ENCODE measurements around the gene SRR.
A peak's percentile ranks its signal among the peaks of the same experiment; 100 is the strongest.

The SRR gene

DNA sequence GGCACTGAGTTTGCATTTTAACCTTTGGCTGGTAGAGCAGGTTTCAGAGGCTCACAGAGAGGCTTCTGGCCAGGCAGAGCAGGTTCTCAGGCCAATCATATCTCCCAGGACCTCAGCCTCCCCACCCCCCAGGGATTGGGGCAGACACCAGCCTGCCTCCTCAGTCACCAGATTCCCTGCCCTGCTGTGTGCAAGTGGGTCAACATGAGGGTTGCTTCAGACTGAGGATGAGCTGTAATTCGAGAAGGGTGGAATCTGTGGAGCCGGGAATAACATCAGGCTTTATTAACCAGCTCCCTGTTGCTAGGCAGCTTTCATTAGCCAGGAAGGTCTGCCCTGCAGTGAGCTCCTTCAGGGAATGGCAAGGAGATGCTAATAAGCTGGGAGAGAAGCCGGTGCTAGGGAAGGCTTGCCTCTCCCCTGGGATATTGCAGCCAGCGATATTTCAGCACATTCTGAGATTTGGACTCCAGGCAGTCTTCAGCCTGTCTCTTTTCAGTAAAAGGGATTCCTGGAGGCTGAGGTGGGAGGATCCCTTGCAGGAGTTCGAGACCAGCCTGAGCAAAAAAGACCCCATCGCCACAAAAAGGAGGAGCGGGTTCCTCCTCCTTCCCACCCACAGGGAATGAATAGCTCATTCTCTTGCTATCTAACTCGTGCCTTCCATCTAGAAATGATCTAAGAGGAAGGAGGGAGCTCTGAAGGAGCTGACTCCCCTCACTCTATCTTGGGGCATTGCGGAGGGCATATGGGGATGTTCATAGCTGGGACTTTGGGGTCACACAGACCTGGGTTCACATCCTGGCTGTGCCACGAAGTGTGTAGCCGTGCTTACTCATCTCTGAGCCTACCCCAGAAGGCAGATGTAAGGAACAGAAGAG is 44.3 kb downstream of the SRR start:
- DNase-seq: peak; percentile 76

DNA sequence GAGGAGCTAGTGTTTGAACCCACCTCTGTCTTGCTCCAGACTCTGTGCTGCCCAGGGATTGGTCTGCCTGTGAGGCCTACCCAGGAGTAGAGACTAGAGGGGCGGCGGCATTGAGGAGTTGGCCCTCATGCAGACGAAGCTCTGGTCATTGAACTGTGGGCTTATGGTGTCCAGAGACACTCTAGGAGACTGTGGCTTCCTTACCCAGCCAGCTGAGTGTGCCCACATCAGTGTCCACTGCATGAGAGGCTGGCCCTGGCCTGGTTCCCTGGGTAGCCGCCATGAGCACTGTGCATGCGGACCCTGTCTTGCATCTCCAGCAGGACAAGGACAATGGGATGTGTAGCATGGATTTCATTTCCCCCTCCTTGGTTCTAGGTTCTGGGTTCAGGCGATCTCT is 47.5 kb downstream of the SRR start:
- no peak for DNase-seq

DNA sequence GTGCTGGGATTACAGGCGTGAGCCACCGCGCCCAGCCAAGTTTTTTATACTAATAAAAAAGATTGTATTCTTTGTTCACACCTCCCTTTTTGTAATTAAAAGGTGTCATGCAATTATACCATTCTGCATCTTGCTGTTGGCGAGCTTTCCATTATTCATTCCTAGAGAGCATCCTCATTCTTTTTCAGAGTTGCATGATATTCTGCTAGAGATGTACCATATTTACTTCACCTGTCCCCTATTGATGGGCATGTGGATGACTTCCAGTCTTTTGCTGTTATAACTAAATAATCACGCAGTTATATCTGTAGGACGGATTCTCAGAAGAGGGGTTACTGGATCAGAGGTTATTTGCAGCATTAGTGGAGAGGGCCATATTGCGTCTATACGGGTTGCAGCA is 50.6 kb downstream of the SRR start:
- no peak for DNase-seq

DNA sequence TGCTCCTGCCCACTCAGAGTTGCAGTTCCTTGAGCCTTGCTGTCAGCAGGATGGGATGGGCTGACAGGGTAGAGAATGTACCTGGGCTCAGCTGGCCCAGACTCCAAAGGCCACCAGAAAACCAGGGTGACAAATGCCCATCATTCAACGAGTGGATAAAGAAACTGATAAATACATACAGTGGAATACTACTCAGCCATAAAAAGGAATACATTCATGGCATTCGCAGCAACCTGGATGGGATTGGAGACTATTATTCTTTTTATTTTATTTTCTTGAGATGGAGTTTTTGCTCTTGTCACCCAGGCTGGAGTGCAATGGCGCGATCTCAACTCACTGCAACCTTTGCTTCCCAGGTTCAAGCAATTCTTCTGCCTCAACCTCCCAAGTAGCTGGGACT is 53.5 kb downstream of the SRR start:
- no peak for DNase-seq

DNA sequence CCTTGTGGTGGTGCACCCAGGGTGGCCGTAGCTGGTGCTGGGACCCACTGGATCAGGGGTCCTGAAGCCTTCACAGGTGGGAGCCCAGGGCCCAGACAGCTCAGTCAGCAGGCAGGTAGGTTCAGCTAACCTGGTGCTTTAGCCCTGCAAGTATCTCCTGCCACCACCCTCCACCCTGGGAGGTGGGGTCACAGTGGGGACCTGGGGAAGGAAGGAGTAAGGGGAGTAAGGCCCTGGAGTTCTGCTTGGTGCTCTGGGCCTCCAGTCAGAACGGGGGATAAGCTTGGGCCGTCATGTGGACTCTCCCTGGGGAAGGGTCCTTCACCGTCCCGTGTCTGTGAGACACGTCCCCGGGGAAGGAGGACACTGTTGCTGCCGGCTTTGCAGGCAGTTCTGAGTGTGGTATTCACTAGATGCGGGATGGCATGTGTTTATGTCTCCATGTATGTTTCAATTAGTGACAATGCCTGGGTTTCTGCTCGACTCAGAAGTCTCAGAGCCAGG is 54.2 kb downstream of the SRR start:
- DNase-seq: no peak

DNA sequence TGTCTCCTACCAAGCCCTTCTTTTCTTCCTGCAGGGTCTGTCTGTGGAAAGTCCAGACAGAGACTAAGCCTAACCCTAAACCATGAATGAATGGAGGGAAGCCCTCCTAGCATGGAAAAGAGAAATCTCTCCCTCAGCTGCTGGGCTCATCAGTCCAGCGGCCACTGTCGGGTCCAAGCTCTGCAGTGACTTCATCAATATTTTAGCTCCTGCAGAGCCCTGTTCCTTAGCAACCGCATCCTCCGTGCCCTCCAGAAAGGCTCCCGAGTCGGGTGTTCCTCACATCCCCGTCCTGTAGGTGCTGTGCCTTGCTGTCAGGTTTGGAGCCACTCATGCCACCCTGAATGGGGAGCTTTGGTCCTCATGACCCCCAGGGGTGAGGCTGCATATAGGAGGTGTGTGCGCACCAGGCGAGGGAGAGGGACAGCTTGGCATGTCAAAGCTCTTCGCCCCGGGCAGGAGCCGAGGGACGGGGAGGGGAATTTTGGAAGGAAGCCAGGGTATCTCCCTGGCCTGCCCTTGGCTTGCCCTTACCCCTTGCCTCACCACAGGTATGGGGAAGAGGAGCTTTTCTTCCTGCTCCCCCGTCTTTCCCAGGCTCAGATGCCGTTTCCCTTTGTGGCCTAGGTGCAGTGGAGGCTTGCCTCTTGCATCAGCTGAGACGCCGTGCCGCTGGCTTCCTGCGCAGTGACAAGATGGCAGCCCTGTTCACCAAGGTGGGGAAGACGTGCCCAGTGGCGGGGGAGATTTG is 57.4 kb downstream of the SRR start:
- DNase-seq: peak; percentile 54

DNA sequence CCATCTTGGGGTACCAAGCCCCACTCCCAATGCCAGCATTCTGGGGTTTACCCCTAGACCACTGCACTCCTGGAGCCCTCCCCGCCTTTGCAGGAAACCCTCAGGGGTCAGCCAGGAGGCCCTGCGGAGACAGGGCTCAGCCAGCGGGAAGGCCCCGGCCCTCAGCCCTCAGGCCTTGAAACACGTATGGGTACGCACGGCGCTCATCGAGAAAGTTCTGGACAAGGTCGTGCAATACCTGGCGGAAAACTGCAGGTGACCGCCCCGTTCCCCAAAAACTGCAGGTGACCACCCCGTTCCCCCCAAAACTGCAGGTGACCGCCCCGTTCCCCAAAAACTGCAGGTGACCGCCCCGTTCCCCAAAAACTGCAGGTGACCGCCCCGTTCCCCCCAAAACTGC is 58.3 kb downstream of the SRR start:
- DNase-seq: no peak

DNA sequence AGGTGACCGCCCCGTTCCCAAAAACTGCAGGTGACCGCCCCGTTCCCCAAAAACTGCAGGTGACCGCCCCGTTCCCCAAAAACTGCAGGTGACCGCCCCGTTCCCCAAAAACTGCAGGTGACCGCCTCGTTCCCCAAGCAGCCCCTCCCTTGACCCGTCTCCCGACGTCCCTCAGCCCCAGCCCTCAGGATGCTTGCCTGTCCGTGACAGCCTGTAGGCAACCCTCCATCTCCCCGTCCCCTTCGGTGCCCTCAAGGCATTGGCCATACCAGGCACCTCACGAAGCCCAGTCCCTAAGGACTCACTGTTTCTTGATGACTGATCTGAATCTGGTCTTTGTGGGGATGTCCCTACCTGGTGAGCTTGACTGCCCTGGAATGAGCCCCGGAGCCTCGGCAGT is 58.7 kb downstream of the SRR start:
- DNase-seq: no peak

DNA sequence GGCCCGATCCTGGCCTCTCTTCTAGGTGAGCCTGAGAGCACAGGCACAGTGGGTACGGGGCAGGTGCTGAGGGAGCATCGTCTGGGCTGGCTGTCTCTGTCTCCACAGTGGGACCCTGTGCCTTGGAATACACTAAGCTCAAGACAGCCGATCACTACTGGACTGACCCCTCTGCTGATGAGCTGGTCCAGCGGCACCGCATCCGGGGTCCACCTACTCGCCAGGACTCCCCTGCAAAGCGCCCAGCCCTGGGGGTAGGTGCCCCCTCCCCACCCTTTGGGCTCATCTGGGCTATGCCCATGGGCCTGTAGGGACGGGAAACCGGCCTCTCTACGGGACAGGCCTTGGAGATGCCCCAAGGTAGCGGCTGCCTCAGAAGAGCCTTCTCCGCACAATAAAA is 59.1 kb downstream of the SRR start:
- no peak for DNase-seq

DNA sequence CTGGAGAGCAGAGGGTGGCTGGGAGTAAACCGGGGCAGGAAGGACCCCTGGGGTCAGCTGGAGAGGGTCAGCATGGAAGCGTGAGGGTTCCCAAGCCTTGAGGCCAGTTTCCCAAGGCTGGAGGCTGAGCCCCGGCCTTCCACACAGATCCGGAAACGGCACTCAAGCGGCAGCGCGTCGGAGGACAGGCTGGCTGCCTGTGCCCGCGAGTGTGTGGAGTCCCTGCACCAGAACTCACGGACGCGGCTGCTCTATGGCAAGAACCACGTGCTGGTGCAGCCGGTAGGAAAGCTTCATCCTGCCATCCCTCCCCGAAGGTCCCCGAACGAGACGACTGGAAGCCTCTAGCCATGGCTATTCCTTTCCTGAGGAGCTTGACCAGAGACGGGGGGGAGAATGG is 59.6 kb downstream of the SRR start:
- no peak for DNase-seq

DNA sequence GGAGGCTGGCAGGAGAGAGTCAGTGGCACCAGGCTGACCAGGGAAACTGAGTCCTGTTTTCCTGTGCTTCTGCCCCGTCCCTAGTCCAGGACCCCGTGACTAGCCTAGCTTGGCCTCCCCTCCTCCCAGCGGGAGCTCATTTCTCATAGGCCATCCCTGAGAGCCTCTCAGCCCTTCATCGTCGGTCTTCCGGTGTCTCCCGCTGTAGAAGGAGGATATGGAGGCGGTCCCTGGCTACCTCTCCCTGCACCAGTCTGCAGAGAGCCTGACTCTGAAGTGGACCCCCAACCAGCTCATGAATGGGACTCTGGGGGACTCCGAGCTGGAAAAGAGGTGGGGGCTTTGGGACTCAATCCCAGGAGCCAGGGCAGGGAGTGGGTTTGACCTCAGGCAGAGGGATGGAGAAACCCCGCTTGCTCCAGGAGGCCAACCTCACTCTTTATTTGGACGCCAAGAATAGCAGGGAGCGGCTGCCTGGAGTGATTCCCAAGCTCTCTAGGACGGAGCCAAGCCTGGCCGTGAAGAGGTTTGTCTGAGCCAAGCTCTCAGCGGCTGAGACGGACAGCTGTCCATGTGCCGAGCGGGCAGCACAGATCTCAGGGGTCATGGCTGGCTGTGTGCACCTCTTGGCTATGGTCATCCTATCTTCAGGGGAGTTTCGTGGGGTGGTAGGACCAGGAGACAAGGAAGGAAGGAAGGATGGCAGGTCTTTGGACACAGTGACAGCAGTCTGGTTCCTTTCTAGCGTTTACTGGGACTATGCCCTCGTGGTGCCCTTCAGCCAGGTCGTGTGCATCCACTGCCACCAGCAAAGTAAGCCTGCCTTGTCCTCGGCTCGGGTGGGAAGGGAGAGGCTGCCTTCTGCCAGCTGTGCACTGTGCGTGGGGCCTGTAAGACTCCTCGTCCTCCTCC is 60.4 kb downstream of the SRR start:
- DNase-seq: no peak

DNA sequence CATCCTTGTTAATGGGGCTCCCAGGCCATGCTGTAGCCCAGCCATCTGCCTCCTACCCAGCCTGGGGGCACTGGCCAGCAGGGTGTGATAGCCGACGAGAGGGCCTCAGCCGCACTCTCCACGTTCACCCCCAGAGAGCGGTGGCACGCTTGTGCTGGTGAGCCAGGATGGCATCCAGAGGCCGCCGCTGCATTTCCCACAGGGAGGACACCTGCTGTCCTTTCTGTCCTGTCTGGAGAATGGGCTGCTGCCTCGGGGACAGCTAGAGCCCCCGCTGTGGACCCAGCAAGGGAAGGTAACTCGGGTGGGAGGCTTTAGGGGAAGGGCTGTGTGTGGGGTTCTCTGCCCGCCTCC is 61.0 kb downstream of the SRR start:
- no peak for DNase-seq

DNA sequence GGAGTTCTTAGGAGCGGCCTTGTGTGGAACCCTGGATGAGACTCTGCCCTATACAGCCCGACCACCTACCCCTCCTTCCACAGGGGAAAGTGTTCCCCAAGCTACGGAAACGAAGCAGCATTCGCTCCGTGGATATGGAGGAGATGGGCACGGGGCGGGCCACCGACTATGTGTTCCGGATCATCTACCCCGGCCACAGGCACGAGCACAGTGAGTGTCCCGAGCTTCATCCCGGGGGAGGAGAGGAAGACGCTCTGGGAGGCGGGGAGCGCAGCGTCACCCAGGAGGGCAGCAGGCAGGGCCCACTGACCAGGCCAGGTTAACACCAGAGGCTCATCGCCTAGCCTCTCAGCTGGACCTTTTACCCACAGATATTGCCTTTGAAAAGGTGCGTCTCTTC is 61.4 kb downstream of the SRR start:
- no peak for DNase-seq

DNA sequence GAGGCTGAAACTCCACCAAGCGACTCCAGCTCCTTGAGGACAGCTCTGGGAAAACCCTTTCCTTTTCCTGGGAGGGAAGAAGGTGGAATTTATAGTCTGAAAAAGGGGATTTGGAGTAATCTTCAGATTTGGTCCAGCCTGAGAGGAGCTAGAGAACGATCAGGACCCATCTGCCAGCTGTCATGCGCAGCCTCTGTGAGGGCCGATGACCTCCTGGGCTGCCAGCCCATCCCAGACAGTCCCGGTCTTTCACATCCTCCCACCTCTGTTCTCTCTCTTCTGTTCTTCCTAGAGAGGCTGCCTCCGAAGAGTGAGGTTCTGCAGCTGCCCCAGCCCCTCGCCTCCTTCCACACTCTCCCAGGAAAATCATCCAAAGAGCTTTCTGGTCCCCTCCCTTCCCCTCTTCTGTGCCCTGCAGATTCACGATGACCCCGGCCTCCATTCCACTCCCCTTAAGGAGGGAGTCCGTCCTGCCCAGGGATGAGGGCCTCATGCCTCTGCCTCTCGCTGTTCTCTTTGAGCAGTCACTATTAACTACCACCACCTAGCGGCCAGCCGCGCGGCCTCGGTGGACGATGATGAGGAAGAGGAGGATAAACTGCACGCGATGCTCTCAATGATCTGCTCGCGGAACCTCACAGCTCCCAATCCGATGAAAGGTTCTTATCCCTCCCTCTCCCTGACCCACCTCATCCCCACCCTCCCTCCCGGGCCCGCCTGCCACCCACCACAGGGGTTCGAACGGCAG is 63.2 kb downstream of the SRR start:
- DNase-seq: no peak

DNA sequence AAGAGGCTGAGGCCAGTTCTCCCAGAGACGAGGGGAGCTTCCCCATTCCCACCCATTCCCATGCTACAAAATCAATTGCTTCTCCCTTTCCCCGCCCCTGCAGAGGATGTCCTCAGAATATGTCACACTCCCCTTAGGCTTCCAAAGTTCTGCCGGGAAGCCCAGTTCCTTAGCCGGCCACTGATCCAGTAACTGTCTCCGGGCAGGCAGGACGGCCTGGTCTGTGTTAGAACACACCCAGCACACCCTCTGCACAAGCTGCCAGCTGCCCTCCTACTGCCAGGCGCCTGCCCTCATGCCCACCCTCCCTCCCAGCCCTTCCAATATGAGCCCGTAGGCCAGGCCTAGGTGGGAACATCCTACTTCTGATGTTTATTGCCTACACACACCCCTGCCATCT is 64.6 kb downstream of the SRR start:
- DNase-seq: no peak

DNA sequence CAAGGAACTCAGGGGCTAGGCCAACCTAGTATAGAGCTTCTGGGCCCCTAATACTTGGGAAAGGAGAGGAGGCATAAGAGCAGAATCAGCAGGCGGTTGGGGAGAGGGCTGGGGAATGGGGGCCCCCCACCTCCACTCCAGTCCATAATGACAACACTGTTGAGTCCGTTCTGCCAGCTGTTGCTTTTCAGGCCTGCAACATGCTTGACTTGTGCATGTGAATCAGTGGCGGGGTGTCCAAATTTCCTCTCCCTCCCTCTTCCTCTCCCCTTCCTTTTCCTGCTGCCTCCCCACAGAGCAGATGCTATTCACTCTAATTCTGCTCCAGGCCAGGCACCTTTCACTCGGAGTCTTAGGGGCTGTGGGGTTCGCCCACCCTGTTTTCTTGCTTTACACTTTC is 65.3 kb downstream of the SRR start:
- no peak for DNase-seq

DNA sequence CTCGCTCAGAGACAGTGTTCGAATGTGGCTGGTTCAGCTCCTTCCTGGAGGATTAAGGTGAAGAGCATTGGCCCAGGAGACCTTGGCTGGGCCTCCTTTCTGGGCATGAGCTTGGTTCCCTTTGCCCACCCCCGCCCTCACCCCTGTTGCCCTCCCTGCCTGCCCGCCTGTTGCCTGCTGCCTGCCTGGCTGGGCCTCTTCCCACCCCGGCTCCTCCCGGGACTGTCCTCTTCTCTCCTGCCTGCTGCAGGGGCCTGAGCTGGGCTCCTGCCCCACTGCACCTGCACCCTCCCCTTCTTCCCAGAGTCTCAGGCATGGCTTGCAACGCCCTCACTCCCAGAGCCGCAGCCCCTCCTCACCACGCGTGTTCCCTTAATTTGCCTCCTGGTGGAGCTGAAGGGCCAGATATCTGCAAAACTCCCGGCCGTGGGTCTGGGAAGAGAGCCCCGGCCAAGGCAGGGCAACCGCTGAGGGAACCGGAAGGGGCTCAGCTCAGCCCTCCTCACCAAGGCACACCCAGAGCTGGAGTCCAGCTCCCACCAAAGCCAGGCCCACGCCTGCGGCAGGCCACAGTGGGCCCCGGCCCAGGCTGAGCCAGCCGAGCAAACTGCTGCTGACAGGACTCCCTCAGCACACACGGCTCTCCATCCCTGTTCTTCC is 65.9 kb downstream of the SRR start:
- no peak for DNase-seq

DNA sequence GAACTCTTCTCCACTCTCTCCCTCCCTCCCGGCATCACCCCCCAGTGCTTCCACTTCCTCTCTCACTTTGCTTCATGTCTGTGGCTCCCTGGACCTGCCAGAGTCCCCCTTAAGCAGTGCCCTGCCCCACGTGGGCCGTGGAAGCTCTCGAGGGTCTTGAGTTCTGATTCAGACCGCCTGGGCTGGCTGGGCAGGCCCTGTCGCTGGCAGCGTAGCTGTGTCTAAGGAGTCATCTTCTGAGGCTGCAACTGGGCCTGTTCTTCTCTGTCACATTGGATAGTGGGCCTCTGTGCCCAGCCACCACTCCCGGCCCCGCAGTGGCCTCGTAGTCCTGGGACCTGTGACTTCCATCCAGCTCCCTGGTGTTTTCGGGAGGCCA is 66.5 kb downstream of the SRR start:
- no peak for DNase-seq

DNA sequence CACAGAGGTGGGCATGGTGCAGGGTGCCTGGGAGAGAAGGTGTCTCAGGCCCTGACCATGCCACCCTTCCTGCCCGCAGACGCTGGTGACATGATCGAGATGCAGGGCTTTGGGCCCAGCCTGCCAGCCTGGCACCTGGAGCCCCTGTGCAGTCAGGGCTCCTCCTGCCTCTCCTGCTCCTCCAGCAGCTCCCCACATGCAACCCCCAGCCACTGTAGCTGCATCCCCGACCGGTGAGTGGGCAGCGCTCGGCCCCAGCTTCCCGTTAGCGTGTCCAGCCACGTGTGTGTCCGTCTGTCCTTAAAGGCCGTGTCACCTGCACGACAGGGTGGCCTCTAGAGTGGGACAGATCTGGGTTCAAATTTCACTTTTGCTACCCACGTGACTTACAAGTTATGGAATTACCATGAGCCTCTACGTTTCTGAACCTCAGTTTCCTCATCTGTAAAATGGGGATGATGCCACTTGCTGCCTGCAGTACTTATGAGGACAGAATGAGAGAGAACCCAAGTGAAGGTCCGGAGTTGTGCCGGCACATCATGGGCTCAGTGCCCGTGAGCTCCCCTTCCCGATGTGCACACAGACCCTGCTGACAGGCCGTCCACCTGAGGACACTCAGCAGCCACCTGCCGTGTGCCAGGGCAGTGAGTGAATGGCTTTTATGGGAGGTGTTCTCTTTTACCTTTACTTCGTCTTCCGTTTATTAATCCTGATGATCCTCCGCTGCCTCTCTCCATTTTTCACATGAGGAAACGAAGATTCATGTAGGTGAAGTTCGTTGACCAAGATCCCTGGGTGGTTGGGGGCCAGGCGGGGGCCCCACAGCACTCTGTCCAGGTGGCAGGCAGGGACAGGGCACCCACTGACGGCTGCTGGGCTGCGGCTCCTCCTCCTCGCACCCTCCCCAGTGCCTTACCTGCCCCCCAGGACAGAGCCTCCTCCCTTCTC is 67.7 kb downstream of the SRR start:
- no peak for DNase-seq

DNA sequence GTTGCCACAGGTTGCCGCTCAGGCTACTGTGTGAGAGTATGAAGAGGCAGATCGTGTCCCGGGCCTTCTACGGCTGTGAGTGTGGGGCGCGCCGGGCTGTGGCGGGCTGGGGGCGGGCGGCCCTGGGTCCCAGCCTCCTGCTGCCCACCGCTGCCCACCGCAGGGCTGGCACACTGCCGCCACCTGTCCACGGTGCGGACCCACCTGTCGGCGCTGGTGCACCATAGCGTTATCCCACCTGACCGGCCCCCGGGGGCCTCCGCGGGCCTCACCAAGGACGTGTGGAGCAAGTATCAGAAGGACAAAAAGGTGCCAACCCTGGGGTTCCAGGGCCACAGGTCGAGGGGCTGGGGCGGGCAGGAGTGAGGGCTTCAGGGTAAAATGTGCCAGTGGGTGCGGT is 68.4 kb downstream of the SRR start:
- DNase-seq: no peak

DNA sequence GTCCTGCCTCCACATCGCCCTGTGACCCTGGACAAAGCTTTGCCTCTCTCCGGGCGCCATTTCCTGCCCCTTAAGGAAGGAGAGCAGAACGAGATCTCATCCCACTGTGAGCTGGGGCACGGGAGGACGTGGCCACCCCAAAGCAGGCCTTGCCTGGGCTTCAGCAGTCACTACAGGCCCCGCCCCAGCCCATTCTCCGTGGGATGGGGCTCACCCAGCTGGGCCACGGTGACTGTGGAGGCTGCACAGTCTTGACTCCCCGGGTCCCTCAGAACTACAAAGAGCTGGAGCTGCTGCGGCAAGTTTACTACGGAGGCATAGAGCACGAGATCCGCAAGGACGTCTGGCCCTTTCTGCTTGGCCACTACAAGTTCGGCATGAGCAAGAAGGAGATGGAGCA is 68.9 kb downstream of the SRR start:
- DNase-seq: no peak
